Stomach (tissue), 4 donors: Measurements from ENCODE around the gene RFX4.

Experiments used
- EP300 ChIP-seq: sonication (generic); formaldehyde crosslinking; IDR thresholded peaks from one replicate; pipeline ENCODE4 v1.6.1; 2017; ENCODE audit warnings: antibody characterized with exemption
- POLR2A ChIP-seq, 4 donors: fragments of 450-650 bp; IDR thresholded peaks; one replicate each; pipeline ENCODE4 v1.6.1; 2016; ENCODE audit warnings: antibody characterized with exemption in 4 of 4, control low read depth in 2 of 4, mild to moderate bottlenecking in 1 of 4, moderate library complexity in 1 of 4
- POLR2AphosphoS5 ChIP-seq, 3 donors: sonication (generic); formaldehyde crosslinking; IDR thresholded peaks; one replicate each; pipeline ENCODE4 v1.6.1; 2016; ENCODE audit warnings: antibody characterized with exemption in 3 of 3
- TF ChIP-seq, protein P1 (sequence below), 7 experiments: fragments of 450-650 bp in 4 of 7; fragments of 200-600 bp in 3 of 7; sonication (generic) in 3 of 7; IDR thresholded peaks; one replicate each; pipeline ENCODE4 v1.5.1; 2016 to 2019; ENCODE audit warnings: antibody characterized with exemption in 7 of 7, control low read depth in 2 of 7, mild to moderate bottlenecking in 1 of 7

DNA sequence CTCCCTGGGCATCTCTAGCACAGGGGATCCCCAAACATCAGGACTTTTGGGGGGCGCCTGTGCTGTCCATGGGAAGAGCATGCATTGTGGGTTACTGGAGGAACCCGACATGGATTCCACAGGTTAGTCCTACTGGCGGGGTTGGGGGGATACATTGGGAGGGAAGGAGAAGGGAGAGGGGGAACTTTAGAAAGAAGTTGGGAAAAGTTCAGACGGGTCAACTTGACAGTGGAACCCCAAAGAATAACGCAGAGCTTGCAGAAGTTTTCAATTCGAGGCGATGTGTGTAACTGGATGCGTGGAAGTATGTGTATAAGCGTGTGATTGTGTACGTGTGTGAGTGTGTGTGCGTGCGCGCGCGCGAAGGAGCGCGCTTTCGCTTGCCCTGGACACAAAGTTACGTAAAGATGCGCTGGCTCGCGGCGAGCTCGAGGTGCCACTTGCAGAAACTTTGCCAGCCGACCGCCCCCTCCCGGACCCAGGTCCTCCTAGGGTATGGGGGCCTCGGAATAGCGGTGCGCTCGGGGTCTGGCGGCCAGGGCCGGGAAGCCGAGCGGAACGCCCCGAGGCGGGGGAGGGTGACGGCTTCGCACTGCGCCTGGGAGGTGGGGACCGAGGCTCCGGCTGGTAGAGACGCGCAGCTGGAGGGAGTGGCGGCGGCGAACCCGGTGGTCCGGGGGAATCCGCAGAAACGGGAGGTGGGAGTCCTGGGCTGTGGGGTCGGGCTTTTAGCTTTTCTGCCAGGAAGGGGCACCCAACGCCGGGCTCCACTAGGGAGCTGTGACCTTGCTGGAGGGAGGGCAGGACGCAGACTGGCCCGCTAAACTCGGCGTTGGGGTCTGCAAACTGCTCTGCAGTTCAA is 669 bp downstream of the RFX4 start:
- TF ChIP-seq, protein P1, sequence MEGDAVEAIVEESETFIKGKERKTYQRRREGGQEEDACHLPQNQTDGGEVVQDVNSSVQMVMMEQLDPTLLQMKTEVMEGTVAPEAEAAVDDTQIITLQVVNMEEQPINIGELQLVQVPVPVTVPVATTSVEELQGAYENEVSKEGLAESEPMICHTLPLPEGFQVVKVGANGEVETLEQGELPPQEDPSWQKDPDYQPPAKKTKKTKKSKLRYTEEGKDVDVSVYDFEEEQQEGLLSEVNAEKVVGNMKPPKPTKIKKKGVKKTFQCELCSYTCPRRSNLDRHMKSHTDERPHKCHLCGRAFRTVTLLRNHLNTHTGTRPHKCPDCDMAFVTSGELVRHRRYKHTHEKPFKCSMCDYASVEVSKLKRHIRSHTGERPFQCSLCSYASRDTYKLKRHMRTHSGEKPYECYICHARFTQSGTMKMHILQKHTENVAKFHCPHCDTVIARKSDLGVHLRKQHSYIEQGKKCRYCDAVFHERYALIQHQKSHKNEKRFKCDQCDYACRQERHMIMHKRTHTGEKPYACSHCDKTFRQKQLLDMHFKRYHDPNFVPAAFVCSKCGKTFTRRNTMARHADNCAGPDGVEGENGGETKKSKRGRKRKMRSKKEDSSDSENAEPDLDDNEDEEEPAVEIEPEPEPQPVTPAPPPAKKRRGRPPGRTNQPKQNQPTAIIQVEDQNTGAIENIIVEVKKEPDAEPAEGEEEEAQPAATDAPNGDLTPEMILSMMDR (IDR thresholded peaks at IDR 0.05): no peak
- TF ChIP-seq EP300: no peak
- TF ChIP-seq POLR2AphosphoS5 (IDR thresholded peaks at IDR 0.05): no peak
- TF ChIP-seq POLR2A (IDR thresholded peaks at IDR 0.05): no peak
